ENCODE data around the gene ARHGEF6.
"Not testable (repeated sequence)": the region's sequence is repeated elsewhere in the genome, so short reads cannot be mapped to it uniquely, and the experiment has no call there.

Gene ARHGEF6, protein sequence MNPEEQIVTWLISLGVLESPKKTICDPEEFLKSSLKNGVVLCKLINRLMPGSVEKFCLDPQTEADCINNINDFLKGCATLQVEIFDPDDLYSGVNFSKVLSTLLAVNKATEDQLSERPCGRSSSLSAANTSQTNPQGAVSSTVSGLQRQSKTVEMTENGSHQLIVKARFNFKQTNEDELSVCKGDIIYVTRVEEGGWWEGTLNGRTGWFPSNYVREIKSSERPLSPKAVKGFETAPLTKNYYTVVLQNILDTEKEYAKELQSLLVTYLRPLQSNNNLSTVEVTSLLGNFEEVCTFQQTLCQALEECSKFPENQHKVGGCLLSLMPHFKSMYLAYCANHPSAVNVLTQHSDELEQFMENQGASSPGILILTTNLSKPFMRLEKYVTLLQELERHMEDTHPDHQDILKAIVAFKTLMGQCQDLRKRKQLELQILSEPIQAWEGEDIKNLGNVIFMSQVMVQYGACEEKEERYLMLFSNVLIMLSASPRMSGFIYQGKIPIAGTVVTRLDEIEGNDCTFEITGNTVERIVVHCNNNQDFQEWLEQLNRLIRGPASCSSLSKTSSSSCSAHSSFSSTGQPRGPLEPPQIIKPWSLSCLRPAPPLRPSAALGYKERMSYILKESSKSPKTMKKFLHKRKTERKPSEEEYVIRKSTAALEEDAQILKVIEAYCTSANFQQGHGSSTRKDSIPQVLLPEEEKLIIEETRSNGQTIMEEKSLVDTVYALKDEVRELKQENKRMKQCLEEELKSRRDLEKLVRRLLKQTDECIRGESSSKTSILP

DNA sequence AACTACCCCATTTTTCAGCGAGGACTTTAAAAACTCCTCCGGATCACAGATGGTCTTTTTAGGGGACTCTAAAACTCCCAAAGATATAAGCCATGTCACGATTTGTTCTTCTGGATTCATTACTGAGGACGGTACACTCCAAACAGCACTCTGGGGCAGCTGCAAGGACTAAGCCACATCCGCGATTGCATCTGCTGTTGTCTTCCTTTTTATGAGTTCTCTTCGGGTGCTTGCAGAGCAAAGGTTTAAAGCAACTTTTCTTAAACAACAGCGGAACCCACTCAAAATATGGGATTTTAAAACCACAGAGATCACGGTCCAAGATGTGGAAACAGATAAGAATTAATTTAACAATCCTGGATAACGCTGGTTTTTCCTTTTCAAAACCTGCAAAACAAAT, at the start of gene ARHGEF6:
TSS of gene ARHGEF6 (minus strand) at position 170 of the 400 bp plus-strand sequence. CDS start at position 120, 50 bp downstream.
- no peak for DNase-seq (ENCODE audit: low read depth)

DNA sequence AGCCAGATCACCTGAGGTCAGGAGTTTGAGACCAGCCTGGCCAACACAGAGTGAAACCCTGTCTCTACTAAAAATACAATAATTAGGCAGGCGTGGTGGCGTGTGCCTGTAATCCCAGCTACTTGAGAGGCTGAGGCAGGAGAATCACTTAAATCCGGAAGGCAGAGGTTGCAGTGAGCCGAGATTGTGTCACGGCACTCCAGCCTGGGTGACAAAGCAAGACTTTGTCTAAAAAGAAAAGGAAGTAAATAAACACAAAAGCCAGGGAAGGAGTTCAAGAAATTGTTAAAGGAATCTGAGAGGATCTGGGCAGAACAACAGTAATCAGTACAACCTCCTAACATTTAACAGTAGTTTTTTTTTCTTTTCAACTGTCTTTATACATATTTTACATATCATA, 48.7 kb upstream of the ARHGEF6 start:
- DNase-seq (ENCODE audit: low read depth), result no peak

DNA sequence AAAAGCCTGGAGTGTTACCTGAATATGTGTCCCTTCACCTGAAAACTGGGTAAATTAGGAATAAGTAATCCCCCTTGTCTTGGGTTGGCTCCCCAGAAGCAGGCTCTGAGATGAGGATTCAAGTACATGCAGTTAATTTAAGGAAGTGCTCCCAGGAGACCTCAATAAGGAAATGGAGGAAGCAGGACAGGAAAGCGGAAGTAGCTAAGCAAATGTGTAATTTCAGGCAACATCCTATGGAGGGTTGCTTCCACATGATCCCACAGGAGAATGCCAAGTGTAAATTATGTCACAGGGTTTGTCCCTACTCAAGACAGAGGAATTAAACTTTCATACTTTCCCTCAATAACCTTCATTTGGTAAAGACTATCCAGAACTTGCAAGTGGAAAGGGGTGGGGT, 48.1 kb upstream of the ARHGEF6 start:
- DNase-seq (ENCODE audit: low read depth), result no peak

DNA sequence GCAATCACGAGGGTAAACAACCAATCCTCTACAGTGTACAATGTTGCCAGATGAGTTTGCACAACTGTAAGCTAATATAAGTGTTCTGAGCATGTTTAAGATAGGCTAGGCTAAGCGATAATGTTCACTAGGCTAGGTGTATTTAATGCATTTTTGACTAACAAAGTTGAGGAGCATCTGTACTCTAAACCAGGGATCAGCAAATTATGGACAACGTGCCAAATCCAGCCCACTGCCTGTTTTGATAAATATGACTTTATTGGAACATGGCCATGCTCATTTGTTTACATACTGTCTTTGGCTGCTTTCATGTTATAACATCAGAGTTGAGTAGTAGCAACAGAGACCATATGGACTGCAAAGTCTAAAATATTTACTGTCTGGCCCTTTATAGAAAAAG, 46.3 kb upstream of the ARHGEF6 start:
- peak; percentile 16 for DNase-seq (ENCODE audit: low read depth)

DNA sequence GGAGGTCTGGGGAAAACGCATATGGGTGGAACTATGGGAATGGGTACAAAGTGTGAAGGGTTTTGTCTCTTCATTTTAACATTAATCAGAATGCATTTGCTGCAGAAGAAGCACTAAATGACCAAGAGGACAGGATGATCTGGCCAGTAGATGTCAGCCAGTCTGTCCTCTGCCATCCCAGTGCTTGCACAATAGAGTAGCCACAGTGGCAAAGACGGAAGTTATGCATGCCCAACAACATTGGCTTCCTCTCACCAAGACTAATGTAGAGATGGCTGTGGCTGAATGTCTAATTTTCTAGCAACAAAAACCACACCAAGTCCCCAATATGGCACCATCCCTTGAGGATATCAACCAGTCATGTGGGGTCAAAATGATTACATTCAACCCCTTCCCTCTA, 45.0 kb upstream of the ARHGEF6 start:
- no peak for DNase-seq (ENCODE audit: low read depth)

DNA sequence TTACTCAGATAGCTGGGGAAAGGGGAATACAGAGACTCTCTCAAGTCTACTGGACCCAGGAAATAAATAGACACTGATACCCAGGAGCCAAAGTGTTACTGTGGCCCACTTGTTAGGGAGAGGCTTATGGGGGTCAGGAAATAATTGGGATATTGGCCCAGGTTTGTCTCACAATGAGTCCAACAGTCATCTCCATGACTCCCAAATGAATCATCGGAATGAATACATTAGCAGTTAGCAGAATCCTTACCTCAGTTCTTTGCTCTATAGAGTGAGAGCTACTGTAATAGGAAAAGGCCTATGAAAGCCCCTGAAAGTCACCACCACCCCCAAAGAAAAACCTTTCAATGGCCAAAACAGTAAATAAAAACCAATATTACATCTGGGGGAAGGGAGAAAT, 42.4 kb upstream of the ARHGEF6 start:
- peak; percentile 24 for DNase-seq (ENCODE audit: low read depth)

DNA sequence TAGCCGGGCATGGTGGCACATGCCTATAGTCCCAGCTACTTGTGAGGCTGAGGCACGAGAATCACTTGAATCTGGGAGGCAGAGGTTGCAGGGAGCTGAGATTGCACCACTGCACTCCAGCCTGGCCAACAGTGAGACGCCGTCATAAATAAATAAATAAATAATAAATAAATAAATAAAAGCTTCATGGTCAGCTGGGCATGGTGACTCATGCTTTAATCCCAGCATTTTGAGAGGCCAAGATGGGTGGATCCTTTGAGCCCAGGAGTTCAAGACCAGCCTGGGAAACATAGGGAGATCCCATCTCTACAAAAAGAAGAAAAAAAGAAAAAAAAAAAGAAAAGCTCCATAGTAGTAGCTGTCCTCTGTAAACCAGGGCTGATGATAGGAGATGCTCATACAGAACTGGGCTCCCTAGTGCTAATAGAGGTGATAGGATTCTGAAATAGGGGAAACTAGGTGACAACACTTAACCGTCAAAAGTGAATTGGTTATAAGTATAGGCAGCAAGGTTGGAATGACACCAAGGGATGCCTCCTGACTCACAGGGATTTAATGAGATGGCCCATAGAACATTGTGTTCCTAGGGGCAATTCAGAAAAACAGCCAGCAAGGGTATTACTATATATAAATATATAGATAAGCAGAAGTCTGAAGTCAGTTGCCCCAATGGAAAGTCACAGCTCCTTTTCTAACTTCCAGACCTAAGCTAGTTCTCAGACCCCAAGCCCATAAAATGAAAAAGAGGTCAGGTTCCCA, 41.8 kb upstream of the ARHGEF6 start:
- DNase-seq (ENCODE audit: low read depth), result peak; percentile 27

DNA sequence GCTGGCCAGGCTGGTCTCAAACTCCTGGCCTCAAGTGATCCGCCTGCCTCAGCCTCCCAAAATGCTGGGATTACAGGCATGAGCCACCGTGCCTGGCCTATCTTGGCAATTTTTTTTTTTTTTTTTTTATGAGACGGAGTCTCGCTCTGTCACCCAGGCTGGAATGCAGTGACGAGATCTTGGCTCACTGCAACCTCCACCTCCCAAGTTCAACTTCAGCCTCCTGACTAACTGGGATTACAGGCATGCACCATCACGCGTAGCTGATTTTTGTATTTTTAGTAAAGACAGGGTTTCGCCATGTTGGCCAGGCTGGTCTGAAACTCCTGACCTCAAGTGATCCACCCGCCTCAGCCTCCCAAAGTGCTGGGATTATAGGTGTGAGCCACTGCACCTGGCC, 39.0 kb upstream of the ARHGEF6 start:
- not testable (repeated sequence) for DNase-seq (ENCODE audit: low read depth)

DNA sequence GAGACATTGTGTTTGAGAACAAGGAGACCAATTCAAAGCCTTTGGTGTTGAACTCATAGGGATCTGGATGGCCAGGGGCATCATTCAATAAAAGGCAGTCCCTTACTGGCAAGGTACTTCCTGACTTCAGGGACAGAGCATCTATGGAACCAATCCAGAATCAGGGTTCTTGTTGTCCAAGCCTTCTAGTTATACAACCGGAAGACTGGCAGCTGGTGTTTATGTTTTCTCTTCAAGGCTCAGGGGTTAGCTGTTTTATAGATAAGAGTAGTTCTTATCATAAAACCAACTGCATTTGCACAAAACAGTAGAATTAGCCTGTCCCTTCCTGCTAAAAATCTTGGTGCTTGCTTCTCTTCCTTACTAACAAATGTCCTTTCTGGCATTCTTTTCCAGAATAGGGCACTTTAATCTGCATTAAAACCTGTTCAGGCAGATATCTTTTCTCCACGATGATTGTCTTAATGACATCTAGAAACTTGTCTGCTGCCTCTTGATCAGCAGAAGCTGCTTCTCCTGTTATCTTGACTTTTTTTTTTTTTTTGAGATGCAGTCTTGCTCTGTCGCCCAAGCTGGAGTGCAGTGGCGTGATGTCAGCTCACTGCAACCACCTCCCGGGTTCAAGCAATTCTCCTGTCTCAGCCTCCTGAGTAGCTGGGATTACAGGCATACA, 38.4 kb upstream of the ARHGEF6 start:
- DNase-seq (ENCODE audit: low read depth), result no peak

DNA sequence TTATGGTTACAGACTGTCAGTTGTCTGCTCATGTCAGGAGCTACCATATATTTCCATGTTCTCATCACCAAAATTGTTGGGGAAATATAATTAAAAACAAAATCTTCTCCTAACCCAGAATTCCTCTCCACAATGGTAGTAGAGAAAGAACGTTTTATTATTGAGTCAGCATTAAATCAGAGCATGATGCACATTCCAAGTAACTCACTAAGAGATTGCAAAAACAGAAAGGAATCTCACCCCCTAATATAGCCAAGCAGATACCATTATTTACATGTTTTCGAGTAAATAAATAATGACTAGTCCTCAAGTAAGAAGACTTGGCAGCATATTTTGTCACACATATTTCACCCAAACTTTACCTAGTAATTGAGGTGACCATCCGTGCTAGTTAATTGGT, 36.2 kb upstream of the ARHGEF6 start:
- DNase-seq (ENCODE audit: low read depth), result peak; percentile 48

DNA sequence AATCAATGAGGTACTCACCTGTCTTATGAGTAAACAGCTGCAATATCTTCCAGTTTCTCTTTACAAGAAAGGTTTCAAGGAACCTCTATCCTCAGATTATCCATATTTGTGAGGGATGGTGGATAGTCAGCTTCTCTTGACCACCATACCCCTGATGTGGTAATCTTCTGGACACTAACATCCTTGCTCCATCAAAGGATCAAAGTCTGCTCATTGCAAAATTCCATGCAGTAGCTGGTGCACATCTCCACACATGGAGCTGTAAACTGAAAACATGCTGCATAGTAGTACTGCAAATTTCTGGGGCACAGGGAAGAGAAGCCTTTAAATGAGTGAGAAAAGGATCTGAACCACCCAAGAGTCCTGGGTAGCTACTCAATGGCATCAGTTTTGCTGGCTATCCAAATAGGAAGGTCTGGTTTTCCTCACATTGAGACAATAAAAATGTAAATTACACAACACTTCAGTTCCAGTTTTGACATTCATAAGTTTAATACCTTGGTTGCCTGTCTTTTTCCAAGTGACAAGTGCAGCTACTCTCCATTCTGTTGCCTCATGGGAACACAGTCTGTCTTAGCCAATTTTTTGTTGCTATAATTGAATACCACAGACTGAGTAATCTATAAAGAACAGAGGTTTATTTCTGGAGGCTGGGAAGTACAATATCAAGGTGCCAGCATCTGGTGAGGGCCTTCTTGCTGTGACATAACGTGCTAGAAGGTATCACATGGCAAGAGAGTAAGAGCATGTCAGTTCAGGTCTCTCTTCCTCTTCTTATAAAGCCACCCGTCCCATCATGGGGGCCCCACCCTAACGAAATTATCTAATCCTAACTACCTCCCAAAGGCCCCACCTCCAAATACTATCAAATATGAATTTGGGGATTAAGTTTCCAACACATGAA, 34.4 kb upstream of the ARHGEF6 start:
- DNase-seq (ENCODE audit: low read depth), result no peak

DNA sequence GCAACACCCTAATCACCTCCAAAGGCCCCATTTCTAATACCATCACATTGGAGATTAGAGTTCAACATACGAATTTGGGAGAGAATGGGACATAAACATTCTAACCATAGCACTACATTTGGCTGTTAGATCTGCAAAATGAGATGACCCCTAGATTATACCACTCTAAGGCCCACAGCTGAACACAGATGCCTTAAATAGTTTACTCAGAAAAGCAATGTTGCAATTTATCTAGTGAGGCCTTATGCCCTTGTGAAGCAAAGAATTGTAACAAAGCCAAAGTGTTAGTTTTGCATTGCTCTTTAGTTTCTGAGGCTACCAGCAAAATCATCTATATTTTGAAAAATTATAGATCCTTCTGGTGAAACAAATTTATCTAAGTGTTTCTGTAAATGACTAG, 31.6 kb upstream of the ARHGEF6 start:
- peak; percentile 49 for DNase-seq (ENCODE audit: low read depth)

DNA sequence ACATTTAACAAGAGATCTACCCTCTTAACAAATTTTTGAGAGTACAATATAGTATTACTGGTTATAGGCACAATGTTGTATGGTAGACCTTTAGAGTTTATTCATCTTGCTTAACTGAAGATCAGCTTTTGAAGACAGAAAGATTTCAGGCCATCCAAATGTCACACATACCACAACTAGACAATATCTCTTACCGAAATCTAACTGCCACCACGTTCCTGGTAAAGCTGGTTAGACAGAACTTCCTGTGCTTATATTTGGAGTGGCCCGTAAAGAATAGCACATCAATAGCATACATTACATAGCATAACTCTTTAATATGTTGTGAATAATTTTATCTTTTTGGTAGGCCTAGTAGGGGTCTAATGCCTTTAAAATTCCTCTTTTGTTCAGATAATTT, 29.8 kb upstream of the ARHGEF6 start:
- DNase-seq (ENCODE audit: low read depth), result no peak

DNA sequence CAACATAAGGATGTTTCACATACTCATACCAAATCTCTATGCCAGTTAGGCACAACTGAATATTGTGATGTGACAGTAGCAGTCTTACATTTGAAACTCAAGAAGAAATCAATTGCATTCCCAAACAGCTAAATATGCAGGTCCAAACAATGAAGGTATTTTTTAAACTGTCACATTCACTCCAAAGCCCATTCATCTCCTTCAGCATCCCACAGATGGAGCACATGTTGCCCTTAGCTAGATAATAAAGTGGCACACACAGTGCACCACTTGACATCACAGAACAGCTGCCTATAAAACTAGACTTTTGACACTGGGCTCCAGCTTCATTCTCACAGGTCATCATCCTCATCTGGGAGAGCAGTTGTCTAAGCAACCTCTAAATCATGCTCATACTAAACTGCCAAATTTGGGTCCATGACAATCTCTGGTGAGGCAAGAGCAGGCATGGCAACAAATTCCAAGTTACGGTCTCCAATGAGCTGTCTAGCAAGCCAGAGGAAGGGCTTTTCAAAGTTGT, 26.2 kb upstream of the ARHGEF6 start:
- DNase-seq (ENCODE audit: low read depth), result no peak

DNA sequence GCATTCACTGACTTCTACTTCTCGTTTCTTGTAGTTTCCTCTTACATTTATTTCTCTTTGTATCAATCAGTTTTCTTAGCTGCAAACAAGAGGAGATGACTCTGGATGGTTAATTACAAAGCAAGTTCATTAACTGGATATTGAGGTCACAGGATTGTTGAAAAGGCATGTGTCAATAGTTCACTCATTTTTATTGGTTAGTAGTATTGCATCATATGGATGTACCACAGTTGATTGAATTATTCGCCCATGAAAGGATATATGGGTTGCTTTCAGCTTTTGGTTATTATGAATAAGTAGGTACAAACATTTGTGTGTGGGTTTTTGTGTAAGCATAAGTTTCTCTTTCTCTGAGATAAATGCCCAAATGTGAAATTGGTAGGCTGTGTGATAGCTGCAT, 21.8 kb upstream of the ARHGEF6 start:
- DNase-seq (ENCODE audit: low read depth), result no peak

DNA sequence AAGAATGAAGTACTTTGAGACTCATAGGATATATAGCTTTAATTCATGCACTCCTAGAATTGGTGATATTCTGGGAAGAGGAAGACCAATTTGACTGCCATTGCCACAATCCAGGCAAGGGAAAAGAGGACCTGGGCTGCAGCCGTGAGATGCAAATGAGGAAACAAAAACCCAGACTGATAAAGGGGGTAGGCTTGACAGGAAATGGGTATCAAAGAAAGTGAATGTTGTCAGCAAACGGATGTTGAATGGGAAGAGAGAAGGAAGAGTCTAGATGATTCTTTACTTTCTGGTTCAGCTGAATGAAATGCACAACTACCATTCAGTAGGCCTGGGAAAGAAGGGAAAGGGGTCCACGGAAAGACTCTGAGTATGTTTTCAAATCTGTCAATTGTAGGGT, 17.1 kb upstream of the ARHGEF6 start:
- no peak for DNase-seq (ENCODE audit: low read depth)

DNA sequence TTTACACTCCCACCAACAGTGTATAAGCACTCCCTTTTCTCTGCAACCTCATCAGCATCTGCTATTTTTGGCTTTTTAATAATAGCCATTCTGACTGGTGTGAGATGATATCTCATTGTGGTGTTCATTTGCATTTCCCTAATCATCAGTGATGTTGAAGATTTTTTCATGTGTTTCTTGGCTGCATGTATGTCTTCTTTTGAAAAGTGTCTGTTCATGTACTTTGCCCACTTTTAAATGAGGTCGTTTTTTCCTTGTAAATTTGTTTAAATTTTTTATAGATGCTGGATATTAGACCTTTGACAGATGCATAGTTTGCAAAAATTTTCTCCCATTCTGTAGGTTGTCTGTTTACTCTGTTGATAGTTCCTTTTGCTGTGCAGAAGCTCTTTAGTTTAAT, 14.4 kb upstream of the ARHGEF6 start:
- not testable (repeated sequence) for DNase-seq (ENCODE audit: low read depth)

DNA sequence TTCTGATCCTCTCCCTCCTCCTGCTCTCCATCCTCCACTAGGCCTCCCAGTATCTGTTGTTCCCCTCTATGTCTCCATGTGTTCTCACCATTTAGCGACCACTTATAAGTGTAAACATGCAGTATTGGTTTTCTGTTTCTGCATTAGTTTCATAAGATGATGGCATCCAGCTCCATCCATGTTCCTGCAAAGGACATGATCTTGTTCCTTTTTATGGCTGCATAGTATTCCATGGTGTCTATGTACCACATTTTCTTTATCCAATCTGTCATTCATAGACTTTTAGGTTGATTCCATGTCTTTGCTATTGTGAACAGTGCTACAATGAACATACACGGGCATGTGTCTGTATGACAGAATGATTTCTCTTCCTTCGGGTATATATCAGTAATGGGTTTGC, 13.9 kb upstream of the ARHGEF6 start:
- not testable (repeated sequence) for DNase-seq (ENCODE audit: low read depth)

DNA sequence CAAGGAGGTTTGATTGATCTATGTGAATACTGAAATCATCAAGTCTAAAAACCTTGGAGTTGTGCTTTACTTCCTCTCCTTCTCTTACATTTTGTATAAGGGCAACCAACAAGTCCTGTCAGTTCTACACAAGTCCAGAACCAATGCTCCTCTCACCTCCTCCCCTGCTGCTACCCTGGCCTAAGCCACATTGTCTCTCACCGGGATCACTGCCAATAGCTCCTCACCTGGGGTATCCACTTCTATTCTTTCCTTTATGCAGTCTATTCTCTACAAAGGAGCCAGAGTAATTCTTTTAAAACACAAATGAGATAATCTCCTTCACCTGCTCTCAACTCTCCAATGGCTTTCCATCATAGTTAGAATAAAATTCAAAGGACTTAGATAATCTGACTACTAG, 13.3 kb upstream of the ARHGEF6 start:
- DNase-seq (ENCODE audit: low read depth), result no peak

DNA sequence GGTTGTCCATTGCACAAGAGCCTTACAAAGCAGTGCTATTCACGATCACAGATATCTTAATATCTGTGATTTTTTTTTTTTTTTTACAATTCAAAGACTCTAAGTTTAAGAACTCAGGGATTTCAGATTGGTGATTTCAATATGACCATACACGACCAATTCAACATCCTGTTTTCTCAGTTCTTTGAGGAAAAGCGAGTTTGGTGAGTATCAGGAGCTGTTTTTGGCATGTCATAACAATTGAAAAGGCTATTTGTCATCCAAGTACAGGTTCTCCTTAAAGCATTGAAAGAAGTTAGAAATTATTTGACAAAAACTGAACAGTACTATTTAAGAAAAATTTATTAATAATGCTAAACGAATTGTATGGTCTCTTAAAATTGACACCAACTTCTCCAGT, 9.1 kb upstream of the ARHGEF6 start:
- DNase-seq (ENCODE audit: low read depth), result no peak

DNA sequence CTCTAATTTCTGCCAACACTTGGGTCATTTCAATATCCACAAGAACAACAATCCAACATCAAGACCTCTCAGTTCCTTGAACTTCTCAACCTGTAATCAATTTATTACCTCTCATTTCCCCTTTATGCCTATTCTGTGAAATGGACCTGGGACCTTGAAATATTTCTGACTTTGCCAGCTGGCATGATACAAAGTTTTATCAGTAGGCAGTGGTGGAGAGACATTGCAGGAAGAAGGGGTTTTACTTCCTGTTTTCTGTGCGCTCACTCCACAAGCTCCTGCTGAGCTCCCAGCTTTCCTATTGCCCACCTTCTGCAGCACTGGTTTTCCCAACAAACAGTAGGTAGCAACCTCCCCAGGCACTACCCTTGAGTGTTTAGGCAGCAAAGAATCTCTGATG, 3.5 kb upstream of the ARHGEF6 start:
- no peak for DNase-seq (ENCODE audit: low read depth)
